Stimulated activated naive CD8-positive, alpha-beta T cell treated with anti-CD3 and anti-CD28 coated beads, Interleukin-15, Interleukin-2, amounts not matched to agents 100 U/mL and 50 U/mL, for 24 hours (primary cell): ENCODE results near the gene MMD2.
"Not testable (repeated sequence)": the region's sequence is repeated elsewhere in the genome, so short reads cannot be mapped to it uniquely, and the experiment has no call there.

Experiments used
- ATAC-seq: fragments of 150-1000 bp; cut with Tn5 transposase; one replicate; pipeline ENCODE4 v1.10.0; 2021
- DNase-seq: peaks from one replicate; pipeline ENCODE4 v3.0.0; 2021

Gene MMD2, protein sequence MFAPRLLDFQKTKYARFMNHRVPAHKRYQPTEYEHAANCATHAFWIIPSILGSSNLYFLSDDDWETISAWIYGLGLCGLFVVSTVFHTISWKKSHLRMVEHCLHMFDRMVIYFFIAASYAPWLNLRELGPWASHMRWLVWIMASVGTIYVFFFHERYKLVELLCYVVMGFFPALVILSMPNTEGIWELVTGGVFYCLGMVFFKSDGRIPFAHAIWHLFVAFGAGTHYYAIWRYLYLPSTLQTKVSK

DNA sequence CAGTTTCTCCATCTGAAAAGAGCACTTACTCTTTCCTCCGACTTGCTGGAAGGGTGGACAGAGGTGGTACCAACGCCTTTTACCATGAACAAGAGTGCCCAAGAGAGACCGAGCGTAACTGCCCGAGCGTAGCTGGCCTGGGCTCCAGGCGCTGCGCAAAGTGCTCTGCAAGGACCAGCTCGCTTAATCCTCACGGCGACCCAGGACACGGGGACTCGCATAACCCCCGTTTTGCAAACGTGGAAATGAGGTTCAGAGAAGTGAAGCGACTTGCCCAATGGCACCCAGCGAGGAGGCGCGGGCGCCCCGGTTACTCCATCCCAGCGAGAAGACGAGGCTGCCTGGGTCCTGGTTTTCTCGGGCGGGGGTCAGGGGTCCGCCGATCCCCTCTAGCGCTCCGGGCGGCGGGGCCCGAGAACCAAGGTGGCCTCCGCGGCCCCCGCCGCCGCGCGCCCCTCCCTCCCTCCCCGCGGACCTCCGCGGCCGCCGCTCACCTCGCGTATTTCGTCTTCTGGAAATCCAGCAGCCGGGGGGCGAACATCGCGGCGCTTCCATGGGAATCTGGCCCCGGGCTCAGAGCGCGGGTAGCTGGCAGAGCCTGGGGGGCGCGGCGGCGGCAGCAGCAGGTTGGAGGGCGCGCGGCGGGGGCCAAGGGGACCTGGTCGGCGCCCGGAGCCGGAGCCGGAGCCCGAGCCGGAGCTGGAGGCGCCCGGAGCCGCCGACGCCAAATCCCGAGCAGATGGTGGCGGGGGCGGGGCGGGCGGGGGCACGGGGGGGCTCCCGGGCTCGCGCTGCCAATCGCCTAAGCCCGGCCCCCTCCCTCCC lies at the start of gene MMD2:
MMD2 (minus strand) TSS at position 711 of the 825 bp plus-strand sequence; CDS start at position 541, 170 bp downstream.
- no peak for DNase-seq
- no peak for ATAC-seq

GRCh38 chr7:5005066-5005465 lies 46.1 kb upstream of the MMD2 start:
- DNase-seq: no peak
- ATAC-seq: no peak

DNA sequence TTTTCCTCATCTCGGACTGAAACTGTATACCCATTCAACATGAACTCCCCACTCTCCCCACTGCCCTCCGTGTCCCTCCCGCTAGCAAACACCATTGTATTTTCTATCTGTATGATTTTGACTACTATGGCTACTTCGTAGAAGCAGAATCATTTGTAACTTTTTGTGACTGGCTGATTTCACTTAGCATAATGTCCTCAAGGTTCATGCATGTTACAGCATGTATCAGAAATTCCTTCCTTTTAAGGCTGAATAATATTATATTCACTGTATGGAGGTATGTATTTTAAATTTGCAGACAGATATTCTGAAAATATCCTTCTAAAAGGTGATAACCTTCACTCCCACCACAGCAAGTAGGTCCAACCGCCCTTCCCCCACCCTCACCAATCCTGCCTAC lies 42.9 kb upstream of the MMD2 start:
- DNase-seq (no peak), ATAC-seq (no peak)

DNA sequence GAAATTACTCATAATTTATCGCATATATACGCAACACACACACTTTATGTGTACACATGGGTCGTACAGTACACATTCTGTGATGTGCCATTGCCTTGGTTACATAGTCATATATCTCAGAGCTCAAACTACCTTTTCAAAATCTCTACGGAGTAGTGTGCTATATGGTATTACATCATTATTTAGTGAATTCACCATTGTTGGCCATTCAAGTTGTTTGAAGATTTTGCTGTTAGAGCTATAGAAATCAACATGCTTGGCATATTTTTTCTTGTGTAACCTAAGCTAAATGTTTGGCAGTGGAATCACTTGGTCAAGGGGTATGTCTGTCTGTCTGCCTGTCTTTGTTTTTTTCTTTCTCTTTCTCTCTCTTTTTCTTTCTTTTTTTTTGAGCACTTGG lies 42.0 kb upstream of the MMD2 start:
- no peak for ATAC-seq

DNA sequence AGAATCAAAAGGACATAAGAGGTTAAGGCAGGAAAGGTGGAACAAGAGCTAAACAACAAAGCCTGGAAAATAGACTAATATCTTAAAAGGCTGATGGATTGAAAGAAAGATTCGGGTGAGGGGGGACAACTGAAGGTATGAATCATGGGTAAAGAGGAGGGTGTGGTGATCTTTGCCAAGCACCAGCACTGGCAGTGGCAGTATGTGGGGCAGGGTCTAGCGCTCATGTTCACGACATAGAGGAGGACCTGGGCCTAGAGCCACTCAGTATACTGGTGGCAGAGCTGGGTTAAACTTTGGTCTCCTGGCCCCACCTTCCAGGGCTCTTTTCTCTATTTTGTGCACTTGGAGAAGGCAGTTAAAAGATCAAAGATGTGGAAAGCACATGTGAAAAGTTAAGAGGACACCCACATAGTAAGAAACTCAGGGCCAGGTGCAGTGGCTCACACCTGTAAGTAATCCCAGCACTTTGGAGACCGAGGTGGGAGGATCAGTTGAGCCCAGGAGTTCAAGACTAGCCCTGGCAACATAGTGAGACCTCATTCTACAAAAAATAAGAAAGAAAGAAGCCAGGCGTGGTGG lies 40.5 kb upstream of the MMD2 start:
- DNase-seq: no peak
- ATAC-seq: no peak

More for the DNA sequence above, 42.0 kb upstream of the MMD2 start:
- DNase-seq: no peak

- ATAC-seq (no peak), DNase-seq (no peak)
Observed at GRCh38 chr7:4998910-4999309, 39.9 kb upstream of the MMD2 start.

GRCh38 chr7:4998244-4998643 lies 39.3 kb upstream of the MMD2 start:
- DNase-seq: no peak
- ATAC-seq: no peak

GRCh38 chr7:4996696-4997222 lies 37.8 kb upstream of the MMD2 start:
- DNase-seq (no peak), ATAC-seq (no peak)

GRCh38 chr7:4995429-4995969 lies 36.5 kb upstream of the MMD2 start:
- no peak for ATAC-seq
- DNase-seq: no peak

GRCh38 chr7:4993471-4993870 lies 34.5 kb upstream of the MMD2 start:
- ATAC-seq (no peak), DNase-seq (no peak)

DNA sequence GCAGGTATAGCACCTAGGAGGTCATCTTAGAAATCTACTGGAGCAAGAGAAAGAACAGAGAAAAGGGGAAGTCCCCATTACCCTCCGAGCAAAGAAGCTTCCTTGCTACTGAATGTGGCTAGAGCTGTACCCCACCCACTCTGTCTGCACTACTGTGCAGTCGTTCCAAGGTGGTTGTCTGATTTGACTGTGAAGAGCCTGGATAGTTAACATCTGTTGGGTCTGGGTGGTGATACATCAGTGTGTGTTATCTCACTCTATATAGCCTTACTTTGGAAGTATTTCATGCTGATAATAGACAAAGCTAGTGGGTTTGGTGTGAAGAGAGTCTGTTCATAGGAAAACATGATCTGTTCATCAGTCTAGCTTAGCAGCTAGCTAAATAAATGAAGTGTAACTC lies 23.8 kb upstream of the MMD2 start:
- not testable (repeated sequence) for DNase-seq
- ATAC-seq: peak; percentile 93

DNA sequence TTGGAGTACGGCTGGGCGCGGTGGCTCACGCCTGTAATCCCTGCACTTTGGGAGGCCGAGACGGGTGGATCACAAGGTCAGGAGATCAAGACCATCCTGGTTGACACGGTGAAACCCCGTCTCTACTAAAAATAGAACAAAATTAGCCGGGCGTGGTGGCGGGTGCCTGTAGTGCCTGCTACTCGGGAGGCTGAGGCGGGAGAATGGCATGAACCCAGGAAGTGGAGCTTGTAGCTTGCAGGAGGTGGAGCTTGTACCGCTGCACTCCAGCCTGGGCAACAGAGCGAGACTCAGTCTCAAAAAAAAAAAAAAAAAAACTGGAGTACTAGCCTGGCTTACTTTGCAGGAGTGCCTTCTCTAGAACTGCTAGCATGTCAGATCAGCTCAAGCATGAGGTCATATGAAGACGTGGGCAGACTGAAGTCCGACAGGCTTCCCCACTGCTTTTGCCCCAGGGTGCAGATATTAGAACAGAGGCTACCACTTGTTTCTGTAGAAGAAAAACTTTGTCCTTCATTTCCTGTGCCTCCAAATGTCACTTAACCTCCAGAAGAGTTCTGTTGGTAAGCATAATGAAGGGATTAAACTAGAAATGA lies 22.4 kb upstream of the MMD2 start:
- DNase-seq, ATAC-seq: not testable (repeated sequence)

DNA sequence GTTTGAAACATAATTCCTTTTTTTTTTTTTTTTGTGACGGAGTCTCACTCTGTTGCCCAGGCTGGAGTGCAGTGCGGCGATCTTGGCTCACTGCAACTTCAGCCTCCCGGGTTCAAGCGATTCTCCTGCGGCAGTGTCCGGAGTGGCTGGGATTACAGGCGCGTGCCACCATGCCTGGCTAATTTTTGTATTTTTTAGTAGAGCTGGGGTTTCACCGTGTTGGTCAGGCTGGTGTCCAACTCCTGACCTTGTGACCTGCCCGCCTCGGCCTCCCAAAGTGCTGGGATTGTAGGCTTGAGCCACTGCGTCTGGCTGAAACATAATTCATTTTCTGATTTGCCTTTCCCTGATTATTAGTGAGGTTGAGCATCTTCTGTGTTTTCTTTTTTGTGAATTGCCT lies 16.6 kb upstream of the MMD2 start:
- not testable (repeated sequence) for ATAC-seq, DNase-seq

DNA sequence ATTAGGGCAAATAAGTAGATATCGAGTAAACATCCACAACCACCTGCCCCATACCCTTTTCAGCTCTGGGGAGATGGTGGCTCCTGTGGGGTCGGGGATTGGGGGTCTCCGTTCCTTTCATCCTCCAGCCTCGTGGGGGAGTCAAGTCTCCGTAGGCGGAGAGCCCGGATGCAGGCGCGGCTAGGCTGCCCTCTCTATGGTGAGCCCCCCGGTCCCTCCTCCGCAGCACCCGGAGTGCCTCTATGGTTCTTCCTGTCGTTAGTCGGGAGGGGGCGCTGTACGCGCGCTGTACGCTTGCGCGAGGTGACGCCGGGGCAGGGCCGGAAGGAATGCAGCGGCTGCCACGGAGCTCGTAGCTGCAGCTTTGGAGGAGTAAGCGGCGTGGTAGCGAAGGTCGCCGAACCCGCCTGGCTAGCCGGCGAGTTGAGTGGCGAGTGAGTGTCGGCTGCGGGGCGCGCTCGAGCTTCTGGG lies 14.8 kb upstream of the MMD2 start:
- DNase-seq (peak; percentile 95), ATAC-seq (peak; percentile 99)

DNA sequence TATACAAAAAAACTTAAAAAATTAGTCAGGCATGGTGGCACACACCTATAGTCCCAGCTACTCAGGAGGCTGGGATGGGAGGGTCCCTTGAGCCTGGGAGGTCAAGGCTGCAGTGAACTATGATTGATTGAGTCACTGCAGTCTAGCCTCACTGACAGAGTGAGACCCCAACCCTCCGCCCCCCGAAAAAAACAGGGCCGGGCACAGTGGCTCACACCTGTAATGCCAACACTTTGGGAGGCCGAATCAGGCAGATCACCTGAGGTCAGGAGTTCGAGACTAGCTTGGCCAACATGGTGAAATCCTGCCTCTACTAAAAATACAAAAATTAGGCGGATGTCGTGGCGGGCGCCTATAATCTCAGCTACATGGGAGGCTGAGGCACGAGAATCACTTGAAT lies 13.5 kb upstream of the MMD2 start:
- not testable (repeated sequence) for DNase-seq, ATAC-seq

- no peak for ATAC-seq
Observed at GRCh38 chr7:4965295-4966022, 6.5 kb upstream of the MMD2 start.

DNA sequence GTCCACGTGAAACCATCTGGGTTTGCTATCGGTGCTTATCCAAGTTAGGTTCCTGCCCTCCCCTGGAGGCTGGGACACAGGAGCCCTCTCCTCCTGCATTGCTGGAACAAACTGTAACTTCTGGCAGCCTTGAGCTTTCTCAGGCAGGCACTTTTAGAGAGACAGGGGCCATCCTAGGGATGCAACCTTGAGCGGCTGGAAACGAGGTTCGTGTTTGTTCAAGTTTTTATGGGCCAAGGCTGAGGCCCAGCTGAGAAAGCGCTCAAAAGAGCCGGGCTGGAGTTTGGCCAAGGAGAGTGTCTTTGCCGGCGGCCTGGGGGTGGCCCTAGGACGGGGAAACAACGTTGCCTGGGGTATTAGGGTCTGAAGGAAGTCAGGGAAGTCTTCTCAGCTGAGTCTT lies 5.5 kb upstream of the MMD2 start:
- DNase-seq (no peak), ATAC-seq (no peak)

More at GRCh38 chr7:4965295-4966022, 6.5 kb upstream of the MMD2 start:
- no peak for DNase-seq

- ATAC-seq (no peak), DNase-seq (no peak)
Observed at GRCh38 chr7:4962872-4963775, 4.1 kb upstream of the MMD2 start.

DNA sequence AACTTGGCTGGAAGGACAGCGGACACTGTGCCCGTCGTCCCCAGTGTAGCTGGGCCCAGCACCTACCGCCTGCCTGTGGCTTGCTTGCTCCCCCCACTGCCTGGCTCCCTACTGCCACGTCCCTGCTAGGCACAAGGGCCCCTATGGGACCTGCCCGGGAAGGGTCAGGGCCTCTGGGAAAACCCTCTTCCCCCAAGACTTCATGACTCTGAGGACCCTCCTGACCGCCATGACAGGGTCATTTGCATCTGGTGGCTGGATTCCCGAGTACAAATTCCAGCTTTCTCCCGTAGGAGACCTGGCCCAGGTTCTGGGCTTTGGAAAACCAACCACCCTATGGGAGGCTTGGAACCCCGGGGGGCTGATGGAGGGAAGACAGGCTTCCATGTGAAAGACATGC lies 1.4 kb upstream of the MMD2 start:
- ATAC-seq (no peak), DNase-seq (no peak)

- DNase-seq: no peak
- no peak for ATAC-seq
Observed at GRCh38 chr7:4959893-4960292, 906 bp upstream of the MMD2 start.
